Epithelial cell of proximal tubule (primary cell): ENCODE data around the gene TMEFF2. TPM values are rescaled to one million over a fixed set of nuclear protein-coding genes. Genes with fewer than 3 reads are reported as not detected.

Experiments used
- DNase-seq: peaks from one replicate; pipeline ENCODE4 v3.0.0-alpha.2; 2011; ENCODE audit warnings: low read depth
- H3K4me3 ChIP-seq: 2 replicates; pipeline ENCODE4 v1.5.1; 2011; ENCODE audit warnings: low read depth, mild to moderate bottlenecking, low read length
- total RNA-seq: library from RNA; depleted of rRNA; stranded (reverse); fragments of >200 nt; gene quantifications from 2 replicates; pipeline ENCODE4 v1.2.3, GENCODE V29; 2015
- TF ChIP-seq, protein P1 (sequence below): conservative IDR thresholded peaks from 2 replicates; pipeline ENCODE4 v1.5.1; 2012; ENCODE audit warnings: low read depth, mild to moderate bottlenecking, low read length

TMEFF2 gene
- total RNA-seq, 1 donor from 2014 or later: not detected

GRCh38 chr2:192002418-192002817 lies 192.3 kb downstream of the TMEFF2 start:
- TF ChIP-seq, protein P1, sequence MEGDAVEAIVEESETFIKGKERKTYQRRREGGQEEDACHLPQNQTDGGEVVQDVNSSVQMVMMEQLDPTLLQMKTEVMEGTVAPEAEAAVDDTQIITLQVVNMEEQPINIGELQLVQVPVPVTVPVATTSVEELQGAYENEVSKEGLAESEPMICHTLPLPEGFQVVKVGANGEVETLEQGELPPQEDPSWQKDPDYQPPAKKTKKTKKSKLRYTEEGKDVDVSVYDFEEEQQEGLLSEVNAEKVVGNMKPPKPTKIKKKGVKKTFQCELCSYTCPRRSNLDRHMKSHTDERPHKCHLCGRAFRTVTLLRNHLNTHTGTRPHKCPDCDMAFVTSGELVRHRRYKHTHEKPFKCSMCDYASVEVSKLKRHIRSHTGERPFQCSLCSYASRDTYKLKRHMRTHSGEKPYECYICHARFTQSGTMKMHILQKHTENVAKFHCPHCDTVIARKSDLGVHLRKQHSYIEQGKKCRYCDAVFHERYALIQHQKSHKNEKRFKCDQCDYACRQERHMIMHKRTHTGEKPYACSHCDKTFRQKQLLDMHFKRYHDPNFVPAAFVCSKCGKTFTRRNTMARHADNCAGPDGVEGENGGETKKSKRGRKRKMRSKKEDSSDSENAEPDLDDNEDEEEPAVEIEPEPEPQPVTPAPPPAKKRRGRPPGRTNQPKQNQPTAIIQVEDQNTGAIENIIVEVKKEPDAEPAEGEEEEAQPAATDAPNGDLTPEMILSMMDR: no peak
- no peak for DNase-seq
- H3K4me3 ChIP-seq: no peak overlapping the region

GRCh38 chr2:192000196-192000980 lies 194.3 kb downstream of the TMEFF2 start:
- DNase-seq: no peak
- no peak overlapping the region for H3K4me3 ChIP-seq
- TF ChIP-seq, protein P1: no peak

DNA sequence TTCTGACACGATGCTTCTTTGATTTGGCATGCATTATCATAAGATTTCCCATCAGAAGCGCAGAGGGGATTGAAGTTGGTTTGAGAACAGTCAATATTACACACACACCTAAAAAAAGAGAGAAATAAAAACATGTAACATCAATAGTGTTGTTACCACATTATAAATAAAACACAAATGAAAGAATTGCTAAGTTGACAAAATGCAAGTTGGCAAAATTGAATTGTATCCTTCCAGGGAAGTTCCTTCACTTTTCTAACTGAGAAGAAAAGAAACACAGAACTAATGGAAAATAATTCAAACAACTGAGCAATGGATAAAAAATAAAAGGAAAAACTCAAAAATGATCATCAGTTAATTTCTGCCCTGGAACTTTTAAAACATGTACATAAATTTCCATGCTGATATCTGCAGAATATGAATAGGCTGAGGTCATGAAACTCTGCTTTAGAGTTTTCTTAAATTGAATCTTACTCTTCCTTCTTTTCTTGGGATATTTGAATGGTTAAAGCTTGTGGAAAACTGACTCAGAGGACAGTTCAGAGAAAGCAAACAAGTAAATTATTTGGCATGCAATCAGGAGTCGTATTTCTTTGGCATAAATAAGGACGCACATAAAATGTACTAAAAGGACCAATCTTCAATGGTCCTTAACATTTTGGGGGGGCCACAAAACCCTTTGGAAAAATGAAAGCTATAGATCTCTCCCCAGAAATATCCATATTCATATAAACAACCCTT lies 195.5 kb downstream of the TMEFF2 start:
- no peak overlapping the region for H3K4me3 ChIP-seq
- no peak for DNase-seq
- TF ChIP-seq, protein P1: no peak

DNA sequence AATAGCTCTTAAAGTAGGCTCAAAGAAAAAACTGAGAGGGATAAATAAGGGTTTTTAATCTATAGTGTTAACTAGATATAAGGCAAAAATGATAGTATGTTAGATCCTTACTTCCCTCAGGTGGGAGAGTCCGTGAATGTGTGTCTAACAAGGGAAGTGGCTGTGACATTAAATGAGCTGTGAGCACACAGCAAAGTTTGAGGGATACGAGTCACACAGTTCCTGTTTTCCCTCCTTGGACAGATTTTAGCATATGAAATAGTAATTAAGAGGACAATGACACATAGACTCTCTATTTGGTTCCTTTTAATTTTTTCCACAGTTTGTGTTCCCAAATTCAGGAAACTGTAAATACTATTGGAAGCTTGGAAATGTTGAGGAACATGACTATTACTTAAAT lies 199.4 kb downstream of the TMEFF2 start:
- H3K4me3 ChIP-seq: no peak overlapping the region
- TF ChIP-seq, protein P1: no peak
- no peak for DNase-seq

GRCh38 chr2:191994749-191995148 lies 200.0 kb downstream of the TMEFF2 start:
- no peak for DNase-seq
- no peak overlapping the region for H3K4me3 ChIP-seq
- TF ChIP-seq, protein P1: no peak

DNA sequence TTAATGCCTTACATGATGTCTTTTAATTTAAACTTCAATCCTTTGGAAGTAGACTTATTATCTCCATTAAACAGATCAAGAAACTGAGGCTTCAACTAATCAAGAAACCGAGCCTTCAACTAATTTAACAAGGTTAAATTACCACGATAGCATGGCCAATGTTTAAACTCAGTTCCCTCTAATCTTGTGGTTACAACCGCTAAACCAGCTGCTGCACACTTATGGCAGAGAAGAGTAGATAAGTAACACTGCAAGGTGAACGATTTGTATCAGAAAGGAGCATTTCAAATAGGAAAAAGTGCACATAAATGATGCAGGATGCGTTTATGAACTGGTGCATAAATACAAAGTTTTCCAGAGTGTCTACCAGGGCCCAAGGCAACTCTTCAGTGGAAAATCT lies 203.3 kb downstream of the TMEFF2 start:
- TF ChIP-seq, protein P1: no peak
- H3K4me3 ChIP-seq: no peak overlapping the region
- DNase-seq: no peak
